Neuronal stem cell (in vitro differentiated cells): ENCODE results near the gene ZNF488.

Experiments
- DNase-seq: peaks from one replicate; pipeline ENCODE4 v3.0.0-alpha.2; 2013; ENCODE audit warnings: low spot score
- H2AFZ ChIP-seq: one replicate; pipeline ENCODE4 v1.6.1; 2013; ENCODE audit warnings: mild to moderate bottlenecking, low read length, inconsistent platforms
- H2AK5ac ChIP-seq: 2 replicates; pipeline ENCODE4 v1.6.1; 2013; ENCODE audit warnings: low read depth, mild to moderate bottlenecking, inconsistent platforms, low read length, moderate library complexity, mixed read lengths
- H2BK120ac ChIP-seq: 2 replicates; pipeline ENCODE4 v1.6.1; 2013; ENCODE audit warnings: low read depth, mild to moderate bottlenecking, inconsistent platforms, low read length, moderate library complexity, mixed read lengths
- H2BK12ac ChIP-seq: one replicate; pipeline ENCODE4 v1.6.1; 2013; ENCODE audit warnings: low read length, inconsistent platforms
- H2BK15ac ChIP-seq: 2 replicates; pipeline ENCODE4 v1.6.1; 2013; ENCODE audit warnings: mild to moderate bottlenecking, low read length, inconsistent platforms, mixed read lengths
- H2BK5ac ChIP-seq: one replicate; pipeline ENCODE4 v1.6.1; 2013; ENCODE audit warnings: inconsistent platforms, mild to moderate bottlenecking, low read length, moderate library complexity
- H3K14ac ChIP-seq: one replicate; pipeline ENCODE4 v1.6.1; 2013; ENCODE audit warnings: low read length, inconsistent platforms
- H3K18ac ChIP-seq: 2 replicates; pipeline ENCODE4 v1.6.1; 2013; ENCODE audit warnings: low read length, inconsistent platforms
- H3K23ac ChIP-seq: 2 replicates; pipeline ENCODE4 v1.6.1; 2013; ENCODE audit warnings: low read depth, mild to moderate bottlenecking, mixed read lengths, low read length, inconsistent platforms; ENCODE audit not compliant: poor library complexity
- H3K27ac ChIP-seq: replicated peaks from 3 replicates; pipeline ENCODE4 v1.5.1; 2013; ENCODE audit warnings: low read length, inconsistent platforms
- H3K27me3 ChIP-seq, 3 experiments: 2 replicates each; pipeline ENCODE4 v1.6.1; 2013; ENCODE audit warnings: low read length in 3 of 3, mild to moderate bottlenecking in 2 of 3, inconsistent platforms in 1 of 3, low read depth in 1 of 3, mixed read lengths in 1 of 3, moderate library complexity in 1 of 3; ENCODE audit not compliant: control insufficient read depth in 3 of 3, insufficient read depth in 3 of 3
- H3K36me3 ChIP-seq, 2 donors: replicated peaks in 1 of 2; 2 replicates each; pipeline ENCODE4 v1.6.1; 2013; ENCODE audit warnings: low read length in 2 of 2; ENCODE audit not compliant: control insufficient read depth in 2 of 2, insufficient read depth in 2 of 2
- H3K4ac ChIP-seq: 2 replicates; pipeline ENCODE4 v1.6.1; 2013; ENCODE audit warnings: inconsistent platforms, mild to moderate bottlenecking, low read length, moderate library complexity
- H3K4me1 ChIP-seq, 2 donors: 1 replicate in 1 of 2; 2 replicates in 1 of 2; pipeline ENCODE4 v1.6.1; 2013; ENCODE audit warnings: low read length in 2 of 2, low read depth in 1 of 2; ENCODE audit not compliant: control insufficient read depth in 2 of 2, insufficient read depth in 1 of 2
- H3K4me2 ChIP-seq: one replicate; pipeline ENCODE4 v1.6.1; 2013; ENCODE audit warnings: mild to moderate bottlenecking, low read length, inconsistent platforms; ENCODE audit not compliant: insufficient read depth, poor library complexity, severe bottlenecking
- H3K4me3 ChIP-seq, 2 donors: 2 replicates each; pipeline ENCODE4 v1.5.1; 2013; ENCODE audit warnings: low read length in 2 of 2, mild to moderate bottlenecking in 2 of 2, inconsistent platforms in 1 of 2, moderate library complexity in 1 of 2
- H3K79me1 ChIP-seq: one replicate; pipeline ENCODE4 v1.6.1; 2013; ENCODE audit warnings: low read depth, mild to moderate bottlenecking, inconsistent platforms, low read length, moderate library complexity
- H3K9ac ChIP-seq: one replicate; pipeline ENCODE4 v1.6.1; 2013; ENCODE audit warnings: mild to moderate bottlenecking, low read depth, low read length, inconsistent platforms; ENCODE audit not compliant: poor library complexity
- H3K9me3 ChIP-seq, 2 donors: replicated peaks in 1 of 2; 2 replicates each; pipeline versions ENCODE3 to v1.6.1; 2013; ENCODE audit warnings: low read length in 2 of 2, mild to moderate bottlenecking in 2 of 2, inconsistent platforms in 1 of 2, low read depth in 1 of 2, mixed read lengths in 1 of 2, moderate library complexity in 1 of 2; ENCODE audit not compliant: control insufficient read depth in 2 of 2, insufficient read depth in 1 of 2
- H4K8ac ChIP-seq: one replicate; pipeline ENCODE4 v1.6.1; 2013; ENCODE audit warnings: low read depth, mild to moderate bottlenecking, inconsistent platforms, low read length, moderate library complexity
- H4K91ac ChIP-seq: one replicate; pipeline ENCODE4 v1.6.1; 2013; ENCODE audit warnings: low read length, low read depth, mild to moderate bottlenecking, inconsistent platforms; ENCODE audit not compliant: poor library complexity
- whole genome bisulfite sequencing, 2 donors: extraction: QIAGEN DNeasy Blood & Tissue Kit; methylation state at CpG; one replicate each; pipeline ENCODE4 v1.1.7; 2013; ENCODE audit warnings: missing lambda C conversion rate in 2 of 2, mixed read lengths in 1 of 2; ENCODE audit not compliant: insufficient read length in 2 of 2, insufficient replicate concordance in 1 of 2; ENCODE audit errors: extremely low coverage in 2 of 2; 5-methylcytosine and 5-hydroxymethylcytosine counted together

Gene ZNF488

GRCh38 chr10:47412177-47412730 lies 28.2 kb upstream of the ZNF488 start:
- no peak overlapping the region for H3K14ac ChIP-seq
- H2BK15ac ChIP-seq: no peak overlapping the region
- H2BK5ac ChIP-seq: no peak overlapping the region
- no peak overlapping the region for H2BK120ac ChIP-seq
- no peak overlapping the region for H4K91ac ChIP-seq
- H3K4ac ChIP-seq: no peak overlapping the region
- H3K27me3 ChIP-seq: peaks cover 0 to 5% (median 2%) of the 10 kb centered on the region in 3 experiments
- no peak overlapping the region for H3K18ac ChIP-seq
- no peak overlapping the region for H3K27ac ChIP-seq
- WGBS, 2 donors: no CpG with 5 or more reads among the region's 5 CpGs
- no peak for DNase-seq
- H3K23ac ChIP-seq: no peak overlapping the region
- H2AK5ac ChIP-seq: no peak overlapping the region
- H3K9ac ChIP-seq: no peak overlapping the region
- H3K4me1 ChIP-seq: peaks cover 6 to 10% of the 10 kb centered on the region in 2 donors
- H3K36me3 ChIP-seq: peaks cover 0 to 1% of the 10 kb centered on the region in 2 donors
- no peak overlapping the region for H3K4me2 ChIP-seq
- H3K79me1 ChIP-seq: no peaks in the 10 kb centered on the region
- no peak overlapping the region for H3K4me3 ChIP-seq
- no peak overlapping the region for H2BK12ac ChIP-seq
- H4K8ac ChIP-seq: no peak overlapping the region
- H3K9me3 ChIP-seq: peaks cover 0 to 5% of the 10 kb centered on the region in 2 donors
- H2AFZ ChIP-seq: no peak overlapping the region

GRCh38 chr10:47410862-47411261 lies 26.8 kb upstream of the ZNF488 start:
- peaks cover 0 to 5% of the 10 kb centered on the region in 2 donors for H3K9me3 ChIP-seq
- no peak overlapping the region for H2BK5ac ChIP-seq
- H2AFZ ChIP-seq: no peak overlapping the region
- no peak overlapping the region for H4K91ac ChIP-seq
- H3K4ac ChIP-seq: no peak overlapping the region
- H2AK5ac ChIP-seq: no peak overlapping the region
- no peak overlapping the region for H2BK15ac ChIP-seq
- H3K14ac ChIP-seq: no peak overlapping the region
- H3K4me3 ChIP-seq: no peak overlapping the region
- no peak overlapping the region for H2BK12ac ChIP-seq
- H3K23ac ChIP-seq: no peak overlapping the region
- no peak overlapping the region for H4K8ac ChIP-seq
- H3K27me3 ChIP-seq: peaks cover 0 to 5% (median 2%) of the 10 kb centered on the region in 3 experiments
- no peaks in the 10 kb centered on the region for H3K79me1 ChIP-seq
- WGBS, 2 donors: no CpG with 5 or more reads among the region's 4 CpGs
- no peak overlapping the region for H3K9ac ChIP-seq
- no peak overlapping the region for H2BK120ac ChIP-seq
- no peak overlapping the region for H3K18ac ChIP-seq
- H3K36me3 ChIP-seq: peaks cover 0 to 1% of the 10 kb centered on the region in 2 donors
- DNase-seq: no peak
- peaks cover 6 to 10% of the 10 kb centered on the region in 2 donors for H3K4me1 ChIP-seq
- H3K27ac ChIP-seq: no peak overlapping the region
- no peak overlapping the region for H3K4me2 ChIP-seq

- H4K8ac ChIP-seq: no peak overlapping the region
- no peak overlapping the region for H2BK120ac ChIP-seq
- peak overlapping the region; percentile 7 for H2BK12ac ChIP-seq
- DNase-seq: no peak
- peaks cover 0 to 3% of the 10 kb centered on the region in 2 donors for H3K9me3 ChIP-seq
- H3K18ac ChIP-seq: no peak overlapping the region
- H3K14ac ChIP-seq: no peak overlapping the region
- H3K36me3 ChIP-seq: peaks cover 0 to 1% of the 10 kb centered on the region in 2 donors
- H3K27me3 ChIP-seq: peaks cover 0 to 5% (median 2%) of the 10 kb centered on the region in 3 experiments
- peaks cover 6 to 10% of the 10 kb centered on the region in 2 donors for H3K4me1 ChIP-seq
- no peak overlapping the region for H3K27ac ChIP-seq
- H3K79me1 ChIP-seq: no peaks in the 10 kb centered on the region
- no peak overlapping the region for H3K4me3 ChIP-seq
- H2AFZ ChIP-seq: no peak overlapping the region
- H3K23ac ChIP-seq: no peak overlapping the region
- WGBS, 2 donors: no CpG with 5 or more reads among the region's 4 CpGs
- no peak overlapping the region for H2BK15ac ChIP-seq
- no peak overlapping the region for H3K9ac ChIP-seq
- no peak overlapping the region for H2BK5ac ChIP-seq
- H4K91ac ChIP-seq: no peak overlapping the region
- H3K4me2 ChIP-seq: no peak overlapping the region
- no peak overlapping the region for H3K4ac ChIP-seq
- H2AK5ac ChIP-seq: no peak overlapping the region
Measured at GRCh38 chr10:47410271-47410670, 26.2 kb upstream of the ZNF488 start.

- peaks cover 0 to 5% (median 2%) of the 10 kb centered on the region in 3 experiments for H3K27me3 ChIP-seq
- peak overlapping the region; percentile 21 for H3K18ac ChIP-seq
- no peak overlapping the region for H3K4me2 ChIP-seq
- H3K4me1 ChIP-seq: peaks cover 6 to 10% of the 10 kb centered on the region in 2 donors
- H3K9me3 ChIP-seq: peaks cover 0 to 3% of the 10 kb centered on the region in 2 donors
- H2BK15ac ChIP-seq: no peak overlapping the region
- H3K79me1 ChIP-seq: no peaks in the 10 kb centered on the region
- no peak overlapping the region for H3K4me3 ChIP-seq
- H3K9ac ChIP-seq: peak overlapping the region; percentile 38
- no peak overlapping the region for H3K27ac ChIP-seq
- H3K14ac ChIP-seq: no peak overlapping the region
- peak overlapping the region; percentile 64 for H2BK12ac ChIP-seq
- peak overlapping the region; percentile 33 for H2AK5ac ChIP-seq
- no peak overlapping the region for H2BK120ac ChIP-seq
- no peak overlapping the region for H3K23ac ChIP-seq
- no peak overlapping the region for H4K91ac ChIP-seq
- H2BK5ac ChIP-seq: no peak overlapping the region
- H2AFZ ChIP-seq: no peak overlapping the region
- no peak overlapping the region for H3K4ac ChIP-seq
- peaks cover 0 to 1% of the 10 kb centered on the region in 2 donors for H3K36me3 ChIP-seq
- WGBS, 2 donors: no CpG with 5 or more reads among the region's 3 CpGs
- DNase-seq: no peak
- no peak overlapping the region for H4K8ac ChIP-seq
Measured at GRCh38 chr10:47409866-47410256, 25.8 kb upstream of the ZNF488 start.
